DND-41 (cell line): ENCODE data around the gene IL18R1.
"Not testable (repeated sequence)": the region's sequence is repeated elsewhere in the genome, so short reads cannot be mapped to it uniquely, and the experiment has no call there.

Source experiments
- ATAC-seq: fragments of 200-7000 bp; cut with Tn5 transposase; 3 replicates; pipeline ENCODE4 v1.9.1; 2021; ENCODE audit warnings: low read depth; ENCODE audit not compliant: insufficient read depth
- DNase-seq: peaks from one replicate; pipeline ENCODE4 v3.0.0-alpha.2; 2020
- H2AFZ ChIP-seq: 2 replicates; pipeline ENCODE4 v1.6.0; 2012; ENCODE audit warnings: low read depth, low read length
- H3K27ac ChIP-seq: 2 replicates; pipeline ENCODE4 v1.5.1; 2012; ENCODE audit warnings: low read length, inconsistent platforms
- H3K27me3 ChIP-seq: fragments of 200-600 bp; sonication (generic); 2 replicates; pipeline ENCODE4 v1.6.0; 2012; ENCODE audit warnings: low read length, mild to moderate bottlenecking, inconsistent platforms; ENCODE audit not compliant: insufficient read depth, poor library complexity
- H3K36me3 ChIP-seq: 2 replicates; pipeline ENCODE4 v1.5.1; 2012; ENCODE audit warnings: low read length, inconsistent platforms; ENCODE audit not compliant: insufficient read depth
- H3K4me1 ChIP-seq: 2 replicates; pipeline ENCODE4 v1.5.1; 2012; ENCODE audit warnings: mild to moderate bottlenecking, low read length; ENCODE audit not compliant: insufficient read depth
- H3K4me2 ChIP-seq: 2 replicates; pipeline ENCODE4 v1.6.0; 2012; ENCODE audit warnings: mild to moderate bottlenecking, moderate library complexity, low read length, inconsistent platforms; ENCODE audit not compliant: insufficient read depth
- H3K4me3 ChIP-seq, 2 experiments: fragments of 200-600 bp in 1 of 2; shearing (Covaris generic) in 1 of 2; 2 replicates each; pipeline ENCODE4 v1.5.1; 2012 to 2016; ENCODE audit warnings: inconsistent platforms in 2 of 2, low read length in 2 of 2, mild to moderate bottlenecking in 2 of 2, low read depth in 1 of 2, moderate library complexity in 1 of 2
- H3K79me2 ChIP-seq: 2 replicates; pipeline ENCODE4 v1.6.0; 2012; ENCODE audit warnings: low read length, inconsistent platforms; ENCODE audit not compliant: insufficient read depth
- H3K9ac ChIP-seq: 2 replicates; pipeline ENCODE4 v1.6.0; 2012; ENCODE audit warnings: low read depth, mild to moderate bottlenecking, inconsistent platforms, low read length, moderate library complexity
- H3K9me3 ChIP-seq: 2 replicates; pipeline ENCODE4 v1.5.1; 2012; ENCODE audit warnings: low read length, moderate library complexity, mild to moderate bottlenecking, inconsistent platforms; ENCODE audit not compliant: insufficient read depth, severe bottlenecking
- H4K20me1 ChIP-seq: 2 replicates; pipeline ENCODE4 v1.6.0; 2012; ENCODE audit warnings: low read length; ENCODE audit not compliant: insufficient read depth
- EZH2 ChIP-seq: IDR thresholded peaks from 3 replicates; pipeline ENCODE4 v1.6.1; 2012; ENCODE audit warnings: borderline replicate concordance, low read depth, mild to moderate bottlenecking, moderate library complexity, low read length, inconsistent platforms; ENCODE audit not compliant: severe bottlenecking
- TF ChIP-seq, protein P1 (sequence below): IDR thresholded peaks from 2 replicates; pipeline ENCODE4 v1.5.1; 2012; ENCODE audit warnings: borderline replicate concordance, low read length, moderate library complexity, mild to moderate bottlenecking; ENCODE audit not compliant: poor library complexity, severe bottlenecking; ENCODE audit errors: extremely low read depth

Gene IL18R1

DNA sequence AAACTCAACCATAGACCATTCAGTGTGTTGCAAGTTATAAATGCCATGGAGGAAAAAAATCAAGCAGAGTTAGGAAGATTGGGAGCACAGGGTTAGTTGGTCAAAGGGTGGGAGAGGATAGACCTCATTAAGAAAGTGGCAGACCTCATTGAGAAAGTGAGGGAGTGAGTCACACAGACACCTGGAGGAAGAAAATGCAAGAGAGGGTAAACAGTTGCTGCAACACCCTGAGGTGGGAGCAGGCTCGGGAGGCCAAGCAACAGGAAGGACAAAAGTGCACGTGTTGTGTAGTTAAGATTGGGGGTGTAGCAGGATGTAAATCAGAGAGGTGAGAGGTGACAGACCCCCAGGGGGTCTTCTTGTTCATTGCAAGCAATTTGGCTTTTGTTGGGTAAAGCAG, 37.9 kb upstream of the IL18R1 start:
- Histone ChIP-seq H3K4me2 (no peak overlapping the region), H3K36me3 (no peaks in the 10 kb centered on the region), H3K9ac (no peak overlapping the region), H4K20me1 (no peaks in the 10 kb centered on the region), H3K4me3 (no peak overlapping the region), H2AFZ (no peak overlapping the region), H3K27me3 (no peaks in the 10 kb centered on the region), H3K79me2 (no peaks in the 10 kb centered on the region), H3K27ac (no peak overlapping the region), H3K4me1 (no peaks in the 10 kb centered on the region), H3K9me3 (no peaks in the 10 kb centered on the region)
- DNase-seq (peak; percentile 6), ATAC-seq (no peak; the same call in 2 of the 3 replicates)
- TF ChIP-seq, protein P1, sequence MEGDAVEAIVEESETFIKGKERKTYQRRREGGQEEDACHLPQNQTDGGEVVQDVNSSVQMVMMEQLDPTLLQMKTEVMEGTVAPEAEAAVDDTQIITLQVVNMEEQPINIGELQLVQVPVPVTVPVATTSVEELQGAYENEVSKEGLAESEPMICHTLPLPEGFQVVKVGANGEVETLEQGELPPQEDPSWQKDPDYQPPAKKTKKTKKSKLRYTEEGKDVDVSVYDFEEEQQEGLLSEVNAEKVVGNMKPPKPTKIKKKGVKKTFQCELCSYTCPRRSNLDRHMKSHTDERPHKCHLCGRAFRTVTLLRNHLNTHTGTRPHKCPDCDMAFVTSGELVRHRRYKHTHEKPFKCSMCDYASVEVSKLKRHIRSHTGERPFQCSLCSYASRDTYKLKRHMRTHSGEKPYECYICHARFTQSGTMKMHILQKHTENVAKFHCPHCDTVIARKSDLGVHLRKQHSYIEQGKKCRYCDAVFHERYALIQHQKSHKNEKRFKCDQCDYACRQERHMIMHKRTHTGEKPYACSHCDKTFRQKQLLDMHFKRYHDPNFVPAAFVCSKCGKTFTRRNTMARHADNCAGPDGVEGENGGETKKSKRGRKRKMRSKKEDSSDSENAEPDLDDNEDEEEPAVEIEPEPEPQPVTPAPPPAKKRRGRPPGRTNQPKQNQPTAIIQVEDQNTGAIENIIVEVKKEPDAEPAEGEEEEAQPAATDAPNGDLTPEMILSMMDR = no peak
- TF ChIP-seq EZH2 = no peak

- H3K4me3 ChIP-seq = no peak overlapping the region
- TF ChIP-seq, protein P1 = no peak
- TF ChIP-seq EZH2 = no peak
- no peak overlapping the region for H3K4me2 ChIP-seq
- H3K27me3 ChIP-seq = no peaks in the 10 kb centered on the region
- no peaks in the 10 kb centered on the region for H3K36me3 ChIP-seq
- no peak overlapping the region for H3K27ac ChIP-seq
- no peaks in the 10 kb centered on the region for H3K4me1 ChIP-seq
- H4K20me1 ChIP-seq = no peaks in the 10 kb centered on the region
- H3K9ac ChIP-seq = no peak overlapping the region
- H3K79me2 ChIP-seq = no peaks in the 10 kb centered on the region
- ATAC-seq (no peak), DNase-seq (no peak)
- no peaks in the 10 kb centered on the region for H3K9me3 ChIP-seq
- H2AFZ ChIP-seq = no peak overlapping the region
Measured at GRCh38 chr2:102318437-102318836, 37.2 kb upstream of the IL18R1 start.

- no peak overlapping the region for H3K9ac ChIP-seq
- H3K4me3 ChIP-seq = no peak overlapping the region
- DNase-seq (no peak), ATAC-seq (no peak)
- no peak overlapping the region for H2AFZ ChIP-seq
- H3K36me3 ChIP-seq = no peaks in the 10 kb centered on the region
- no peaks in the 10 kb centered on the region for H3K27me3 ChIP-seq
- H4K20me1 ChIP-seq = no peaks in the 10 kb centered on the region
- H3K79me2 ChIP-seq = no peaks in the 10 kb centered on the region
- TF ChIP-seq, protein P1 = no peak
- no peak for TF ChIP-seq EZH2
- H3K27ac ChIP-seq = no peak overlapping the region
- peaks cover 6% of the 10 kb centered on the region for H3K9me3 ChIP-seq
- H3K4me2 ChIP-seq = no peak overlapping the region
- no peaks in the 10 kb centered on the region for H3K4me1 ChIP-seq
Measured at GRCh38 chr2:102321941-102322719, 33.5 kb upstream of the IL18R1 start.

GRCh38 chr2:102324914-102325313, 30.7 kb upstream of the IL18R1 start:
- not testable (repeated sequence) for H3K36me3 ChIP-seq, H3K9ac ChIP-seq, H2AFZ ChIP-seq, H3K4me3 ChIP-seq, H4K20me1 ChIP-seq, H3K4me1 ChIP-seq, H3K79me2 ChIP-seq, H3K27ac ChIP-seq, DNase-seq, H3K9me3 ChIP-seq, H3K27me3 ChIP-seq, H3K4me2 ChIP-seq, ATAC-seq
